HepG2 (cell line): ENCODE measurements around the gene NID2. TPM values are rescaled to one million over a fixed set of nuclear protein-coding genes. Genes with fewer than 3 reads are reported as not detected.

ENCODE experiments used
- ATAC-seq: fragments of 200-7000 bp; cut with Tn5 transposase; 3 replicates; pipeline ENCODE4 v1.9.1; 2020; ENCODE audit warnings: mild to moderate bottlenecking, moderate library complexity
- BruUV-seq: library from RNA; stranded (reverse); fragments of 400-500 nt; replicated peaks from 2 replicates; lab custom pipeline; 2021; lab: Mats Ljungman, UMichigan
- CTCF ChIA-PET: fragments of 300-600 bp; formaldehyde crosslinking; extraction: SDS; loops from one replicate; lab custom pipeline; 2021; ENCODE audit warnings: low total read pairs, inconsistent platforms, low intra/inter-chr PET ratio; lab: Yijun Ruan, JAX
- POLR2A ChIA-PET: fragments of 350-600 bp; sonication (Branson Sonifier 250); formaldehyde crosslinking; loops from one replicate; lab custom pipeline; 2020; ENCODE audit warnings: antibody characterized with exemption, inconsistent platforms; lab: Yijun Ruan, JAX
- DNase-seq: peaks from one replicate; pipeline ENCODE4 v3.0.0-alpha.2; 2015; ENCODE audit warnings: low spot score
- FAIRE-seq: peaks from 3 replicates; lab custom pipeline; 2011; peaks lifted over from hg19 to GRCh38; lab: Jason Lieb, UNC
- H2AFZ ChIP-seq: one replicate; pipeline ENCODE4 v1.6.1; 2011; ENCODE audit warnings: low read length, inconsistent platforms
- H3K27ac ChIP-seq: fragments of 300-600 bp; 3 replicates; pipeline ENCODE4 v1.8.0; 2011; ENCODE audit warnings: mixed run types, mild to moderate bottlenecking, mixed read lengths, low read length, inconsistent platforms; ENCODE audit not compliant: insufficient read depth; ENCODE audit errors: extremely low read length
- H3K27me3 ChIP-seq, 2 experiments: fragments of 200-600 bp in 1 of 2; 2 replicates in 1 of 2; 3 replicates in 1 of 2; pipeline versions ENCODE4 v1.6.0 to v1.8.0; 2011; ENCODE audit warnings: low read length in 2 of 2, mild to moderate bottlenecking in 2 of 2, moderate library complexity in 2 of 2, inconsistent platforms in 1 of 2; ENCODE audit not compliant: insufficient read depth in 2 of 2, control insufficient read depth in 1 of 2
- H3K36me3 ChIP-seq, 2 experiments: fragments of 200-600 bp in 1 of 2; replicated peaks in 1 of 2; 2 replicates in 1 of 2; 3 replicates in 1 of 2; pipeline versions ENCODE4 v1.5.1 to v1.8.0; 2011; ENCODE audit warnings: low read length in 2 of 2, inconsistent platforms in 1 of 2; ENCODE audit not compliant: insufficient read depth in 2 of 2, control insufficient read depth in 1 of 2
- H3K4me1 ChIP-seq: 2 replicates; pipeline ENCODE4 v1.5.1; 2012; ENCODE audit warnings: low read length, inconsistent platforms; ENCODE audit not compliant: insufficient read depth
- H3K4me2 ChIP-seq: 2 replicates; pipeline ENCODE4 v1.6.0; 2011; ENCODE audit warnings: low read depth, low read length, inconsistent platforms
- H3K4me3 ChIP-seq, 3 experiments: fragments of 200-600 bp in 1 of 3; sonication (generic), shearing (Covaris generic) in 1 of 3; replicated peaks in 1 of 3; 2 replicates each; pipeline ENCODE4 v1.5.1; 2011 to 2016; ENCODE audit warnings: low read length in 3 of 3, inconsistent platforms in 2 of 3, low read depth in 2 of 3, mild to moderate bottlenecking in 2 of 3, control low read depth in 1 of 3, mixed read lengths in 1 of 3; ENCODE audit not compliant: insufficient read depth in 1 of 3
- H3K79me2 ChIP-seq: one replicate; pipeline ENCODE4 v1.6.1; 2011; ENCODE audit warnings: low read length, inconsistent platforms; ENCODE audit not compliant: insufficient read depth
- H3K9ac ChIP-seq: 2 replicates; pipeline ENCODE4 v1.6.0; 2011; ENCODE audit warnings: mild to moderate bottlenecking, low read depth, low read length, inconsistent platforms; ENCODE audit not compliant: insufficient read depth
- H3K9me3 ChIP-seq: 2 replicates; pipeline ENCODE4 v1.5.1; 2012; ENCODE audit warnings: mild to moderate bottlenecking, low read length
- H4K20me1 ChIP-seq: 2 replicates; pipeline ENCODE4 v1.6.0; 2011; ENCODE audit warnings: inconsistent platforms, mild to moderate bottlenecking, low read length, moderate library complexity; ENCODE audit not compliant: insufficient read depth
- ARHGAP35 ChIP-seq: sonication (generic); formaldehyde crosslinking; IDR thresholded peaks from 2 replicates; pipeline ENCODE4 v1.9.0; 2022; ENCODE audit warnings: mild to moderate bottlenecking, inconsistent platforms, moderate library complexity, missing genetic modification reagents, borderline replicate concordance
- ARNT ChIP-seq: fragments of 450-650 bp; IDR thresholded peaks from 2 replicates; pipeline ENCODE4 v1.6.1; 2017
- EEA1 ChIP-seq: sonication (generic); formaldehyde crosslinking; IDR thresholded peaks from 2 replicates; pipeline ENCODE4 v1.5.1; 2020; ENCODE audit warnings: mild to moderate bottlenecking, missing genetic modification reagents, borderline replicate concordance
- EED ChIP-seq: sonication (generic); formaldehyde crosslinking; IDR thresholded peaks from 2 replicates; pipeline ENCODE4 v1.5.0; 2020; ENCODE audit warnings: mild to moderate bottlenecking, missing genetic modification reagents
- FOXM1 ChIP-seq: sonication (generic); formaldehyde crosslinking; IDR thresholded peaks from 2 replicates; pipeline ENCODE4 v1.5.0; 2020; ENCODE audit warnings: missing genetic modification reagents
- HNRNPK ChIP-seq: fragments of 200-400 bp; formaldehyde crosslinking; IDR thresholded peaks from 2 replicates; pipeline ENCODE4 v1.6.1; 2018; ENCODE audit warnings: low read length, low read depth, moderate library complexity, mild to moderate bottlenecking; ENCODE audit not compliant: poor library complexity, severe bottlenecking
- JUNB ChIP-seq: sonication (generic); formaldehyde crosslinking; IDR thresholded peaks from 2 replicates; pipeline ENCODE4 v1.8.0; 2022; ENCODE audit warnings: missing genetic modification reagents, mild to moderate bottlenecking, borderline replicate concordance
- MAF1 ChIP-seq: sonication (generic); formaldehyde crosslinking; IDR thresholded peaks from 2 replicates; pipeline ENCODE4 v1.5.0; 2020; ENCODE audit warnings: missing genetic modification reagents, borderline replicate concordance
- MTA1 ChIP-seq: sonication (generic); formaldehyde crosslinking; IDR thresholded peaks from 2 replicates; pipeline ENCODE4 v1.4.0; 2020; ENCODE audit warnings: missing genetic modification reagents, mild to moderate bottlenecking, borderline replicate concordance
- PCBP2 ChIP-seq: fragments of 200-400 bp; formaldehyde crosslinking; optimal IDR thresholded peaks from 2 replicates; pipeline ENCODE3; 2018; ENCODE audit warnings: low read length, low read depth; ENCODE audit not compliant: poor library complexity, severe bottlenecking
- RAD21 ChIP-seq: fragments of 450-650 bp; formaldehyde crosslinking; IDR thresholded peaks from 2 replicates; pipeline ENCODE4 v1.5.0; 2020; ENCODE audit warnings: mild to moderate bottlenecking
- SYNCRIP ChIP-seq: fragments of 200-400 bp; formaldehyde crosslinking; IDR thresholded peaks from 2 replicates; pipeline ENCODE4 v1.6.1; 2018; ENCODE audit warnings: mild to moderate bottlenecking, low read depth, low read length; ENCODE audit not compliant: insufficient read depth
- TBL1XR1 ChIP-seq: fragments of 150-350 bp; IDR thresholded peaks from 2 replicates; pipeline ENCODE4 v1.6.1; 2014; ENCODE audit warnings: borderline replicate concordance, low read length; ENCODE audit not compliant: partially characterized antibody
- ZFY ChIP-seq: sonication (generic); formaldehyde crosslinking; IDR thresholded peaks from 2 replicates; pipeline ENCODE4 v1.4.0; 2020; ENCODE audit warnings: missing genetic modification reagents
- ZNF510 ChIP-seq: sonication (generic); formaldehyde crosslinking; IDR thresholded peaks from 2 replicates; pipeline ENCODE4 v1.4.0; 2020; ENCODE audit warnings: low read depth, mild to moderate bottlenecking, missing genetic modification reagents
- ZNF598 ChIP-seq: sonication (generic); formaldehyde crosslinking; IDR thresholded peaks from 2 replicates; pipeline ENCODE4 v1.5.1; 2020; ENCODE audit warnings: mild to moderate bottlenecking, missing genetic modification reagents, borderline replicate concordance
- ZNF629 ChIP-seq: sonication (generic); formaldehyde crosslinking; conservative IDR thresholded peaks from 2 replicates; pipeline ENCODE4 v1.5.0; 2020; ENCODE audit warnings: missing genetic modification reagents
- ZSCAN30 ChIP-seq: sonication (generic); formaldehyde crosslinking; IDR thresholded peaks from 2 replicates; pipeline ENCODE4 v1.5.0; 2020; ENCODE audit warnings: mild to moderate bottlenecking, missing genetic modification reagents
- WGBS: methylation state at CpG from one replicate; pipeline ENCODE4 v1.1.6; 2017; ENCODE audit warnings: low lambda C conversion rate; 5-methylcytosine and 5-hydroxymethylcytosine counted together
- in situ Hi-C: cut with HindIII; loops from 2 replicates; pipeline ENCODE4 v1.10.0; 2017; ENCODE audit warnings: low pct_unique_long_range_greater_than_20kb; ENCODE audit not compliant: extremely low pct_ligation_motif_present
- intact Hi-C: fragments of 100-400 bp; cut with micrococcal nuclease; formaldehyde crosslinking; loops from one replicate; pipeline ENCODE4 v1.10.0; 2022; ENCODE audit not compliant: unreplicated experiment
- polyA plus RNA-seq, 8 experiments: library from polyadenylated mRNA; depleted of rRNA in 3 of 8; stranded (reverse) in 7 of 8; unstranded in 1 of 8; fragments of >200 nt; fragmentation: Illumina TruSeq in 4 of 8; extraction: Trizol in 4 of 8; gene quantifications; 2 replicates each; pipeline versions ENCODE4 v1.2.1 to v1.2.3, GENCODE V29; 2011 to 2016; ENCODE audit warnings: low read depth in 4 of 8, missing spikeins in 1 of 8, mixed read lengths in 1 of 8; ENCODE audit not compliant: insufficient read depth in 1 of 8
- total RNA-seq, 5 experiments: library from RNA; depleted of rRNA; stranded (reverse); fragments of >200 nt; fragmentation: Illumina TruSeq; extraction: Trizol; gene quantifications; 2 replicates each; pipeline ENCODE4 v1.2.3, GENCODE V29; 2016; ENCODE audit warnings: low read depth in 1 of 5
- TF ChIP-seq, protein P1 (sequence below): IDR thresholded peaks from 2 replicates; pipeline ENCODE4 v1.6.1; 2016

Gene NID2
- total and polyA plus RNA-seq, 2 of the 13 experiments (the other 11 are each of a cell fraction or from before 2014, with no cell fraction given) = 0.11 TPM; not detected in 1

DNA sequence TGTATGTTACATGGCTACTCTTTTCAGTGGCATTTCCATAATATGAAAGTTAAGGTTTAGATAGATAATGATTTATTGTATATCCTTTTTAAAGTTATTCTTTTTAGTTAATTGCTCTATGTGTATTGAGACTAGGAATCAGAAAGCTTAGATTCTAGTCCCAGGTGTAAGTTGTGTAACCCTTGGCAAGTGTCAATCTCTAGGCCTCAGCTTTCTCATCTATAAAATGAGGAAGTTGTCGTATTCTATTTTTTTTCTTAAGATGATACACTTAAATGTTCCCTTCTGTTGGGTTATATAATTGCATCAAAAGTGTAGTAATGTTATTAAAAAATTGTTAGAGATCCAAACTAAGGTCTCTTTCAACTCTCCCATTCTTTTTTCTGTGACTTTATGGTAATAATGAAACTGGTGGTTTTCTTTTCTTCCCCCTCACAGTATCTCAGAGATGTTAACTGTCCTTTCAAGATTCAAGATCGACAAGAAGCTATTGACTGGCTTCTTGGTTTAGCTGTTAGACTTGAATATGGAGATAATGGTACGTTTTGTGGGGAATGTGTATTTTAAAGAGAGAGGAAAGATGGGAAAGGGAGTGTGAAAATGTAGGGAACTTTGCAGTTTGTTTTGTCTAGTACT lies 75.5 kb downstream of the NID2 start:
- no peak for ATAC-seq
- WGBS = 96% methylated on average over 3 of the region's 3 CpGs

GRCh38 chr14:51990488-51990887 lies 78.4 kb downstream of the NID2 start:
- 54% methylated on average over 3 of the region's 3 CpGs for WGBS
- H3K4me1 ChIP-seq = peaks cover 27% of the 10 kb centered on the region
- in situ Hi-C loops (no loop called here), intact Hi-C loops (no loop called here)
- H3K36me3 ChIP-seq = peaks cover 0 to 29% of the 10 kb centered on the region in 2 experiments; a peak in 4 of 5 replicates
- POLR2A ChIA-PET = no interaction called here
- H3K27me3 ChIP-seq = no peaks in the 10 kb centered on the region; a peak in 1 of 5 replicates
- H3K27ac ChIP-seq = peak overlapping the region; percentile 85
- no peak for TF ChIP-seq EED (CRISPR knock-in tag)
- peak; percentile 89 for TF ChIP-seq ZNF629 (CRISPR knock-in tag)
- TF ChIP-seq ZFY (CRISPR knock-in tag) = no peak
- TF ChIP-seq TBL1XR1 = no peak
- no peak for TF ChIP-seq FOXM1 (CRISPR knock-in tag)
- TF ChIP-seq JUNB (CRISPR knock-in tag) = no peak
- peak overlapping the region; percentile 83 for H3K4me2 ChIP-seq
- H3K4me3 ChIP-seq = peak overlapping the region; percentile 71 to 99 (median 95)
- H3K9ac ChIP-seq = peak overlapping the region; percentile 93
- H2AFZ ChIP-seq = no peak overlapping the region
- no peak for DNase-seq
- H3K79me2 ChIP-seq = peaks cover 25% of the 10 kb centered on the region
- H3K9me3 ChIP-seq = no peaks in the 10 kb centered on the region
- no peak for ATAC-seq
- CTCF ChIA-PET = no interaction called here
- no peaks in the 10 kb centered on the region for H4K20me1 ChIP-seq
- BruUV-seq = no TSS peak
- no peak for FAIRE-seq

More for the DNA sequence above, 75.5 kb downstream of the NID2 start:
- H3K4me2 ChIP-seq = no peak overlapping the region
- DNase-seq = no peak
- no peaks in the 10 kb centered on the region; a peak in 1 of 5 replicates for H3K27me3 ChIP-seq
- ChIA-PET CTCF (no interaction called here), POLR2A (no interaction called here)
- H3K4me1 ChIP-seq = peaks cover 24% of the 10 kb centered on the region
- no peak for FAIRE-seq
- H3K27ac ChIP-seq = no peak overlapping the region
- intact Hi-C loops = no loop called here
- H3K9me3 ChIP-seq = no peaks in the 10 kb centered on the region
- no peak overlapping the region for H3K9ac ChIP-seq
- peaks cover 28% of the 10 kb centered on the region for H3K79me2 ChIP-seq
- peaks cover 0 to 36% of the 10 kb centered on the region in 2 experiments for H3K36me3 ChIP-seq
- TF ChIP-seq SYNCRIP = no peak
- no peak for TF ChIP-seq RAD21
- no peak for TF ChIP-seq ARNT
- no peak for TF ChIP-seq ZSCAN30 (CRISPR knock-in tag)
- TF ChIP-seq HNRNPK = no peak
- TF ChIP-seq MAF1 (CRISPR knock-in tag) = no peak
- TF ChIP-seq ARHGAP35 (CRISPR knock-in tag) = no peak
- TF ChIP-seq, protein P1, sequence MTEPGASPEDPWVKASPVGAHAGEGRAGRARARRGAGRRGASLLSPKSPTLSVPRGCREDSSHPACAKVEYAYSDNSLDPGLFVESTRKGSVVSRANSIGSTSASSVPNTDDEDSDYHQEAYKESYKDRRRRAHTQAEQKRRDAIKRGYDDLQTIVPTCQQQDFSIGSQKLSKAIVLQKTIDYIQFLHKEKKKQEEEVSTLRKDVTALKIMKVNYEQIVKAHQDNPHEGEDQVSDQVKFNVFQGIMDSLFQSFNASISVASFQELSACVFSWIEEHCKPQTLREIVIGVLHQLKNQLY (CRISPR knock-in tag) = no peak
- no peak for TF ChIP-seq PCBP2
- no peak for TF ChIP-seq EEA1 (CRISPR knock-in tag)
- no peak for TF ChIP-seq ZNF510 (CRISPR knock-in tag)
- TF ChIP-seq ZNF598 = no peak
- TF ChIP-seq MTA1 (CRISPR knock-in tag) = no peak
- TF ChIP-seq, all 625 proteins: peak for 0
- BruUV-seq = no TSS peak
- in situ Hi-C loops = no loop called here
- Histone ChIP-seq H2AFZ (no peak overlapping the region), H3K4me3 (no peak overlapping the region), H4K20me1 (no peaks in the 10 kb centered on the region)
